Measurements from ENCODE around the gene FNBP1.
A peak's percentile ranks its signal among the peaks of the same experiment; 100 is the strongest.

Gene FNBP1

GRCh38 chr9:129916707-129917106 is 126.3 kb downstream of the FNBP1 start:
- Mint-ChIP-seq H3K36me3 (peaks cover 12% of the 10 kb centered on the region), H3K27ac (no peak overlapping the region)

GRCh38 chr9:129914051-129914450 is 128.9 kb downstream of the FNBP1 start:
- Mint-ChIP-seq H3K4me1 (peaks cover 32% of the 10 kb centered on the region), H3K9me3 (no peaks in the 10 kb centered on the region), H3K4me3 (no peak overlapping the region), H3K27ac (no peak overlapping the region), H3K36me3 (peaks cover 10% of the 10 kb centered on the region), H3K27me3 (no peaks in the 10 kb centered on the region)

More at GRCh38 chr9:129916707-129917106, 126.3 kb downstream of the FNBP1 start:
- Mint-ChIP-seq H3K4me1 (peaks cover 35% of the 10 kb centered on the region), H3K27me3 (no peaks in the 10 kb centered on the region), H3K9me3 (no peaks in the 10 kb centered on the region), H3K4me3 (no peak overlapping the region)

GRCh38 chr9:129910628-129911567 is 132.1 kb downstream of the FNBP1 start:
- Mint-ChIP-seq H3K36me3 (peaks cover 11% of the 10 kb centered on the region), H3K4me3 (no peak overlapping the region), H3K27ac (peak overlapping the region; percentile 72), H3K27me3 (no peaks in the 10 kb centered on the region), H3K9me3 (no peaks in the 10 kb centered on the region), H3K4me1 (peaks cover 18% of the 10 kb centered on the region)

- Mint-ChIP-seq H3K27me3 (no peaks in the 10 kb centered on the region), H3K9me3 (no peaks in the 10 kb centered on the region), H3K36me3 (peaks cover 16% of the 10 kb centered on the region), H3K4me1 (peaks cover 21% of the 10 kb centered on the region), H3K4me3 (no peak overlapping the region), H3K27ac (peak overlapping the region; percentile 8)
These were observed 133.1 kb downstream of the FNBP1 start for GRCh38 chr9:129909851-129910250.

- Mint-ChIP-seq H3K27me3 (no peaks in the 10 kb centered on the region), H3K9me3 (no peaks in the 10 kb centered on the region), H3K4me3 (no peak overlapping the region), H3K36me3 (peaks cover 18% of the 10 kb centered on the region), H3K4me1 (peaks cover 22% of the 10 kb centered on the region), H3K27ac (no peak overlapping the region)
These were observed 134.1 kb downstream of the FNBP1 start for GRCh38 chr9:129908906-129909305.

GRCh38 chr9:129907201-129907600 is 135.8 kb downstream of the FNBP1 start:
- H3K27ac Mint-ChIP-seq: peak overlapping the region; percentile 84

GRCh38 chr9:129906298-129906697 is 136.7 kb downstream of the FNBP1 start:
- Mint-ChIP-seq H3K27me3 (no peaks in the 10 kb centered on the region), H3K36me3 (peaks cover 17% of the 10 kb centered on the region), H3K4me3 (no peak overlapping the region), H3K4me1 (peaks cover 21% of the 10 kb centered on the region), H3K27ac (peak overlapping the region; percentile 74), H3K9me3 (no peaks in the 10 kb centered on the region)

More at GRCh38 chr9:129907201-129907600, 135.8 kb downstream of the FNBP1 start:
- no peaks in the 10 kb centered on the region for H3K9me3 Mint-ChIP-seq
- peaks cover 18% of the 10 kb centered on the region for H3K4me1 Mint-ChIP-seq
- H3K27me3 Mint-ChIP-seq: no peaks in the 10 kb centered on the region
- no peak overlapping the region for H3K4me3 Mint-ChIP-seq
- H3K36me3 Mint-ChIP-seq: peaks cover 17% of the 10 kb centered on the region

GRCh38 chr9:129904734-129905133 is 138.3 kb downstream of the FNBP1 start:
- Mint-ChIP-seq H3K27me3 (no peaks in the 10 kb centered on the region), H3K4me3 (no peak overlapping the region), H3K4me1 (peaks cover 13% of the 10 kb centered on the region), H3K9me3 (no peaks in the 10 kb centered on the region), H3K36me3 (peaks cover 19% of the 10 kb centered on the region), H3K27ac (peak overlapping the region; percentile 74)

GRCh38 chr9:129902740-129903134 is 140.3 kb downstream of the FNBP1 start:
- peak overlapping the region; percentile 17 for H3K27ac Mint-ChIP-seq
- no peak overlapping the region for H3K4me3 Mint-ChIP-seq
- peaks cover 29% of the 10 kb centered on the region for H3K36me3 Mint-ChIP-seq
- no peaks in the 10 kb centered on the region for H3K9me3 Mint-ChIP-seq
- peaks cover 25% of the 10 kb centered on the region for H3K4me1 Mint-ChIP-seq
- H3K27me3 Mint-ChIP-seq: no peaks in the 10 kb centered on the region

- peaks cover 26% of the 10 kb centered on the region for H3K36me3 Mint-ChIP-seq
- H3K27ac Mint-ChIP-seq: peak overlapping the region; percentile 68
- no peak overlapping the region for H3K4me3 Mint-ChIP-seq
- H3K27me3 Mint-ChIP-seq: no peaks in the 10 kb centered on the region
- no peaks in the 10 kb centered on the region for H3K9me3 Mint-ChIP-seq
- peaks cover 25% of the 10 kb centered on the region for H3K4me1 Mint-ChIP-seq
These were observed 140.8 kb downstream of the FNBP1 start for GRCh38 chr9:129901993-129902739.

GRCh38 chr9:129900263-129901027 is 142.5 kb downstream of the FNBP1 start:
- H3K36me3 Mint-ChIP-seq: peaks cover 30% of the 10 kb centered on the region
- peaks cover 36% of the 10 kb centered on the region for H3K4me1 Mint-ChIP-seq
- H3K9me3 Mint-ChIP-seq: no peaks in the 10 kb centered on the region
- H3K27me3 Mint-ChIP-seq: no peaks in the 10 kb centered on the region
- no peak overlapping the region for H3K4me3 Mint-ChIP-seq
- peak overlapping the region; percentile 81 for H3K27ac Mint-ChIP-seq

- no peaks in the 10 kb centered on the region for H3K9me3 Mint-ChIP-seq
- peaks cover 40% of the 10 kb centered on the region for H3K4me1 Mint-ChIP-seq
- H3K36me3 Mint-ChIP-seq: peaks cover 27% of the 10 kb centered on the region
- peak overlapping the region; percentile 89 for H3K27ac Mint-ChIP-seq
- no peak overlapping the region for H3K4me3 Mint-ChIP-seq
- H3K27me3 Mint-ChIP-seq: no peaks in the 10 kb centered on the region
These were observed 143.4 kb downstream of the FNBP1 start for GRCh38 chr9:129899620-129900019.

GRCh38 chr9:129898185-129898584 is 144.8 kb downstream of the FNBP1 start:
- H3K27me3 Mint-ChIP-seq: no peaks in the 10 kb centered on the region
- no peak overlapping the region for H3K4me3 Mint-ChIP-seq
- peak overlapping the region; percentile 49 for H3K27ac Mint-ChIP-seq
- H3K4me1 Mint-ChIP-seq: peaks cover 49% of the 10 kb centered on the region
- no peaks in the 10 kb centered on the region for H3K9me3 Mint-ChIP-seq
- peaks cover 30% of the 10 kb centered on the region for H3K36me3 Mint-ChIP-seq

- Mint-ChIP-seq H3K4me1 (peaks cover 58% of the 10 kb centered on the region), H3K27ac (peak overlapping the region; percentile 95), H3K27me3 (no peaks in the 10 kb centered on the region), H3K9me3 (no peaks in the 10 kb centered on the region), H3K36me3 (peaks cover 34% of the 10 kb centered on the region), H3K4me3 (no peak overlapping the region)
These were observed 145.7 kb downstream of the FNBP1 start for GRCh38 chr9:129897263-129897662.
